RPMI7951 (cell line): ENCODE data around the gene MEIOC. TPM values are rescaled to one million over a fixed set of nuclear protein-coding genes. Genes with fewer than 3 reads are reported as not detected.
"Not testable (repeated sequence)": the region's sequence is repeated elsewhere in the genome, so short reads cannot be mapped to it uniquely, and the experiment has no call there.

Source experiments
- DNase-seq: peaks from one replicate; pipeline ENCODE4 v3.0.0-alpha.2; 2012; ENCODE audit warnings: low read depth
- total RNA-seq: library from RNA; depleted of rRNA; stranded (reverse); fragments of >200 nt; shearing (Covaris generic); gene quantifications from 2 replicates; pipeline ENCODE4 v1.2.3, GENCODE V29; 2014; rRNA removed

MEIOC gene
- under 0.01 and 0.20 TPM in 2 replicates for total RNA-seq

DNA sequence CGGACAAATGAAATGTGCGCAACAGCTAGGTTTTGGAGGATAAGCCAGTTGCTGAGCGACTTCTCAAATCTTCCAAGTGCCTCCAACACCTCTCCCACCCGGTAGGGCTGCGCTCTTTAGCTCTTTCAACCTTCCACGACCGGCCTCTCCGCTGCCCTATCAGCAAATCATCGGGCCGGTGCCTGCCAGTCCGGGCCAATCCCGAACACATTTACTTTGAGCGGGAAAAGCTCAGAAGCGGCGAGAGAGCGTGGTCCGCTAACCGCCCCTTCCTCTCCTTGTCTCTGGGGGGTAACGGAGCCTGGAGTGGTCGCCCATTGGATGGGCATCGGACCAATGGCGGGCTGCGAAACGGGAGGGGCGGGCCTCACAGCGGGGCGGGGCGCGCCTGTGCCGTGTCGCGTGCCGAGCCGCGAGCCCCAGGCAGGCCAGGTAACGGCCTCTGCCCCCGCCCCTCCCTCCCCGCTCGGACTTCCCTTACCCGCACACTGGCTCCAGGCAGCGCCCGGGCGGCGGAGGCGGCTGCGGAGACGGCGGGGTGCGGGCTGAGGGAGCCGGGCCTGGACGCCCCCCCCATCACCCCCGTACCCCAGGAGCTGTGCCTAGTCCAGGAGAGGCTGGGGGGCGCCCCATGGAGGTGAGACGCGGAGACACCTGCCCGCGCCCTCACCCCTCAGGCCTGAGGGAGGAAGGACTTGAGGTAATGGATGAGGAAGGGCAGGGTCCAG is at the start of gene MEIOC:
TSS of gene MEIOC (plus strand) at position 486 of the 728 bp plus-strand sequence. CDS start at position 632, 146 bp downstream.
- DNase-seq, result no peak

DNA sequence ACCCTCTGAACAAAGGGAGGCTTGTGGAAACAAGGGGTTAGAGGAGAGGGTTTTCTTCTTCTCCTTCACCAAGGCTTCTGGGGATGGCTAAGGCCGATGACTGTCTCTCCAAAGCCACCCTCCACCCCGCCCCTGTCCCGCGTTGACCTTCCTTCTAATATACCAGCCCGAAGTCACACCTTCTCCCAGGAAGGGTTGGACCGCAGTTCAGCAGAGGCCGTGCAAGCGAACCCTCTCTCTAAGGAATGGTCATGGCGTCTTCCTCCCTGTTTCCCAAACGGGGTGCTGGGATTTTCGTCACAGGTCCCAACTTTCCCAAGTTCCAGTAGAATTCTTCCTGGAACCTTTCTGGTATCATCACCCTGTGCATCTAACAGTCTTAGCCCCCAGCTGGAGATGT is 49.6 kb upstream of the MEIOC start:
- DNase-seq, result no peak

DNA sequence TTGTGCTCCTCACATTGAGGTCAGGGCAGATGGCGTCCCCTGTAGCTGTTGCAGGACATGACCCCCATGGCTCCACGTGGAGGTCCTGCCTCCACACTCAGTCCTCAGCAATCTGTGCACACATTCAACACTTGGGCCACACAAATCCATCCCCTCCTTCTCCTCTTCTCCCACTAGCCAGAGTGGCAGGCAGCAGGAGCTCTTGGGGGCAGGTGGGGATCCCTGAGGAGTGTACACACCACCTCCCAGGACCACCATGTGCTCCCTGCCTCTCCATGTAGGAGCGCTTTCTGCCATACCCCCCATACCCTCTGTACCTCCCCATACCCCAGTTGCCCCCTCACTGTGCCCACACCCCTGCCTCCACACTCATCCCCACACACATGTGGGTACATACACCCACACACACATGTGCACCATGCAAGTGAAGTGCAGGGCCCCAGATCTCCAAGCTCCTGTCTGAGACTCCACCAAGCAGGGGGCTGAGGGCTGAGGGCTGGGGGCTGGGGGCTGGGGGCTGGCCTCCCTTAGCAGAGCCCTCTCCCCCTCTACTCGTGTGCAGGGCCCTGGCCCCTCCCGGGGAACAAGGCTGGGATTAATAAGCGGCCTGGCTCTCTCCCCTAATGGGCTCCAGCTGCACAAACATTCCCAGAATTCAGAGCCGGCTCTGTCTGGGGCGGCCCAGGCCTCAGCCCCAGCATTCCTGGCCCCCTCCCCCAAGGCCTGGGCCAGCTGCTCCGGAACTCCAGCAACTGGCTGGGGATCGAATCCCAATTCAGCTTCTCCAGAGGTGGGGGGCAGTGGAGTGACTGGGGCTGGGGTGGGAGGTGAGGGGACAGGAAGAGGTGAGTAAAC is 48.2 kb upstream of the MEIOC start:
- peak; percentile 49 for DNase-seq

DNA sequence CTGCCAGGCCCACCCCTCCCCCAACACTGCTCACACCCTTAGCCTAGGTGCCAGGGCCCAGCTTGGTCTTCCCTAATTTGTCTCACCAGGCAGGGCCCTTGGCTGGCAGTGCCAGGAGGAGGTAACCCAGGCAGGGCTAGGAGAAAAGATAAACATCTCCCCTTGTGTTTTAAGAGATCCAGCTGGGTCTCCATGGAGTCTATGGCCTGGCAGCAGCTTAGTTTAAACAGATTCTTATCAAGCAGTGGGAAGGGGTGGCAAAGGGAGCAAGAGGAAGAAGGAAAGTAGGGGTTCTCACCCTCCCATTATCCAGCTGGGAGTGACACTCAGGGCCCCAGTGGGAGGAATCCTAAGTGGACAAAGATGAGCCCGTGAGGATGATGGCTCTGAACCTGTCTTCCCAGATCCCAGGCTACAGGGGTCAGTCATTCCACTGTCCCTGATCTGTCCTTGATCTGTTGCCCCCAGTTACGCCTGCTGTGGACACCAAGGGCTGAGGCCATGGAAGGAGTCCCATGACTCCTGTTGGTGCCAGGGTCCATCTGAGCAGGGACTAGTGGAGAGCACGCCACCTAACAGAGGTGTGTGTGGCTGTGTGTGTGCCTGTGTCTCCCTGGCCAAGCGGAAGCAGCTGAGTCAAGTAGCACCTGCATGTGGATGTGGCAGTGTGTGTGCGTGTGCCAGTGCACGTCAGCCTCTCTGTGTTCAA is 47.4 kb upstream of the MEIOC start:
- DNase-seq, result no peak

DNA sequence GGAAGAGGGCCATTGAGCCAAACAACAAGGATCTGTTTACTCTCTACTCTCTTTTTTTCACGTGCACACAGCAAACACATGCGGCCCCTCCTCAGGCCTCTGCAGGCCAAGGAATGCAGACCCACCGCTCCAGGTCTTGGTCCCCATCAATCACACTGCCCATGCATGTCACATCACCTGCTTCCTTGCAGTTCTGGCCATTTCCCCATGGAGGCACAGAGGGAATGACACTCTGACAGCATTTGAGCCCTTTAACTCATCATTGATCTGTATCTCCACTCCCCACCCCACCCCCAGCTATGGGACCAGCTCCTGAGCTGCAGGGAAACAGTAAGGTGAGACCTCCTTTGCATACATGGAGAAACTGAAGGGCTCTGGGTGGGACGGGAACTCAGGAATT is 45.9 kb upstream of the MEIOC start:
- no peak for DNase-seq

DNA sequence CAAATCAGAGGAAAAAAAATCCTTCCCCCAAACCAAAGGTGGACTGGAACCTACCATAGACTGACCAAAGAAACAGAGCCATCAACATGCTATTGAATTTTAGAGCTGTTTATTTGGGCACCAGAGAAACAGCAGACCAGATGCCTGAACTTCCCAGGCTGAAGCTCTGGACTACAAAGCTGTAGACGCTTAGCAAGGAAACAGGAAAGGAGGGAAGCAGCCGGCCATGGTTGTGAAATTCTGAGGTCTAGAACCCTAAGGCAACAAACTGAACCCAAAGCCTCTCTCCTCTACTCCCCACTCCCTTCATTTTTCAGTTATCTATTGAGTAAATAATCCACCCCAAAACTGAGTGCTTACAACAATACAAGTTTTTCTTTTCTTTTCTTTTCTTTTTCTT is 45.4 kb upstream of the MEIOC start:
- DNase-seq, result peak; percentile 26

DNA sequence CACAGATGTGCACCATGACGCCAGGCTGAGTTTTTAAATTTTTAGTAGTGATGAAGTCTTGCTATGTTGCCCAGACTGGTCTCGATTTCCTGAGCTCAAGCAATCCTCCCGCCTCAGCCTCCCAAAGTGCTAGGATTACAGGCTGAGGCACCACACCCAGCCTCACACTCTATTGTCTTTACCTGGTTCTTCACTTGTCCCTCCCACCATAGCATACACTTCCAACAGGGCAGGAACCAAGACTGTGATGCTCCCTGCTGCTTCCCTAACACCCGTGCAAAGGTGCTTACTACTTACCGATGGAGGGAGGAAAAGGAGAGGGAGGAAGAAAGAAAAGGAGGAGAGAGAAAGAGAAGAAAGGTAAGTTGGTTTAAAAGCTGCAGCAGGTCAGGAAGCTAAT is 41.4 kb upstream of the MEIOC start:
- DNase-seq, result no peak

DNA sequence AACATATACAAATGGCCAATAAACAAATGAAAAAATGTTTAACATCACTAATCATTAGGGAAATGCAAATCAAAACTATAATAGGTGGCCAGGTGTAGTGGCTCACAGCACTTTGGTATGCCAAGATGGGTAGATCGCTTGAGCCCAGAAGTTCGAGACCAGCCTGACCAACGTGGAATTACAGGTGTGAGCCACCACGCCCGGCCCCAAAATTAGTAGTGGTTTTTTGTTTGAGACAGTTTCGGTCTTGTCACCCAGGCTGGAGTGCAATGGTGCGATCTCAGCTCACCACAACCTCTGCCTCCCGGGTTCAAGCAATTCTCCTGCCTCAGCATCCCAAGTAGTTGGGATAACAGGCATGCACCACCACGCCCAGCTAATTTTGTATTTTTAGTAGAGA is 37.6 kb upstream of the MEIOC start:
- not testable (repeated sequence) for DNase-seq

DNA sequence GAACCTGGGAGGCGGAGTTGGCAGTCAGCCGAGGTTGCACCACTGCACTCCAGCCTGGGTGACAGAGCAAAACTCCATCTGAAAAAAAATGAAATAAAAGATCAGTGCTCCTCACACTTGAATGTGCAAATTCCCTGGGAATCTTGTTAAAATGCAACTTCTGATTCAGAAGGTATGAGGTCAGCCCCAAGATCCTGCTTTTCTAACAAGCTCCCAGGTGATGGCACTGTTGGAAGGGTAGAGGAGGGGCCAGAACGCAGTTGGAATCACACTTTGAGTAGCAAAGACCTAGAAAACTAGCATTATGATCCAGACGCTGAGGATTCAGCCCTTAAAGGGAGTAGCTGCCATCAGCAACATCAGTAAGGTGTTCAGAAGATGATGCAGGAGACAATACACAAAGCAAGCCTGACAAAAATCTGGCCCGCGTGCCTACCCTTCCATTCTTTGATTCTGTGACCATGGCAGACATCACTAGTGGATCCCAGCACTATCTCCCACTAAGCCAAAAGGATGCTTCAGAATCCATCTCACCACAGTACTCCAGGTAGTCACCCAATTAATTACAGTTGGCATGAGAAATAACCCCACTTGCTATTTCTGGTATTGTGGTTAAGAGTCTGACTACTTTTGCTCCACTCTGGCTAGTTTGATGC is 33.1 kb upstream of the MEIOC start:
- DNase-seq, result peak; percentile 21

DNA sequence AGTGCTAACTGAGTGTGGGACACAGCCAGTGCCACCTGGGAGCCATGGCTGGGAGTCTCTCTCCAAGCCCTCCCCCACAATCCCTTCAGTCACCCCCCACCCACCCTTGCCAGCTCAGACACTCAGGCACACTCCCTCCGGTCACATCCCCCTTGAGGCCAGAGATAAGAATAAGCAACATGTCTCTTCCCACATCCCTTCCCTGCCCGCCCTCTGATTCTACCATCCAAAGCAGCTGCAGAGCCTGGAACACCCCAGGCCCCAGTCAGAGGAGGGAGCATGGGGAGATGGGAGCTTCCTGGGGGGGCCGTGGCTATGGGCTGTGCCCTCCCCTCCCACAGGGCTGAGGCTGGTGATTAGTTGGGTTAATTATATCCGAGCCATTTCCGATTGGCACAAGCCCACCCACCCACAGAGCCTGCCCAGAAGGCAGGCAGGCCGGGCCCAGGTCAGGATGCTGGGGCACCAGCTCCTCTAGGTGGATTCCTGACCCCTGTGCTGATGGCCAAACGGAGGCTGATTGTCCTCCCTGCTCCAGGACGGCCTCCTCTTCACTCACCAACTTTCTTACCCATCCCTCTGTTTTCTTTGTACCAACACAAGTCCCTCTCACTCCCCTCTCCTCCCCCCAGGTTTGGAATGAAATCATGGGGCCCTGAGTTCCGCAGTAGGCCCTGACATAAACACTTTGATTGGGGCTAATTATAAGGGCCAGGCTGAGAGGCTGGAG is 28.6 kb upstream of the MEIOC start:
- no peak for DNase-seq

DNA sequence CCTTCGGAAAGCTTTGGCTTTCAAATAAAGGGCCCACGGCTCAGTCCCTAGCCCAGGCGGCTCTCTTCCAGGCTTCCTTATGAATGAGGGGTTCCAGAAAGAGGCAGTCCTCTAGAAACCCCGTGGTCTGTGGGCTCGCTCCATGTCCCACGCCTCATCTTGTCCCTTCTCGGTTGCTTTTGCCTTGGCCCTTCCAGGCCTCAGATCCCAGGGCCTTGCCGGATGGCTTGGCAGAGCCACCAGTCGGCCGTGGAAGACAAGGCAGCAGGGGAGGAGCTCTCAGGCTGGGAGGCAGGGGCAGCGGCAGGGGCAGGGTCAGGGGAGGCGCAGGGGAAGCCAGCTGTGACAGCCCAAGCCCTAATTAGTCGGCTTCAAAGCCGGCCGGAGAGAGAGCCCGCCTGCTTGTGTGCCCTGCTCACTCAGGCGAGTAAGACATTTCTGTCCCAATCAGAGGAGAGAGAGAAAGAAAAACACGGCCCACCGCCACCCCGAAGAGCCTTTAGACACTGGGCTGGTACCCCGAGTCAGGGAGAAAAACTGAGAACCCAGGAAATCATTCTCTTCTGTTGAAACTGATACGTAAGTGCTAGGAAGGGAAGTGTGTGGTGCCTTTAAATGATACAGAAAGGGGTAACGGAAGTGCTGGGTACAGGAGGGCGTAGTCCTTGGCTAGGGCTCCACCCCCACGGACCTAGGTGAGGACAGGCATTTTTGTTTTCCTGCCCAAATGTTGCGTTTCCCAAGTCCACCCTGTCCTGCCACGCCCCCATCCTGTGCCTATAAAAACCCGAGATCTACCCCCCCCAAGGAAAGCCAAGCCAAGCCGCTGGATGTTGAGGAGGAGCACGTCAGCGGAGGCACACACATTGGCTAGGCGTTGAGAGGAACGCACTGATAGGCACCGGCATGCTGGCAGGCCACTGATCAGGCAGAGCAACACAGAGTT is 27.8 kb upstream of the MEIOC start:
- DNase-seq, result peak; percentile 64

DNA sequence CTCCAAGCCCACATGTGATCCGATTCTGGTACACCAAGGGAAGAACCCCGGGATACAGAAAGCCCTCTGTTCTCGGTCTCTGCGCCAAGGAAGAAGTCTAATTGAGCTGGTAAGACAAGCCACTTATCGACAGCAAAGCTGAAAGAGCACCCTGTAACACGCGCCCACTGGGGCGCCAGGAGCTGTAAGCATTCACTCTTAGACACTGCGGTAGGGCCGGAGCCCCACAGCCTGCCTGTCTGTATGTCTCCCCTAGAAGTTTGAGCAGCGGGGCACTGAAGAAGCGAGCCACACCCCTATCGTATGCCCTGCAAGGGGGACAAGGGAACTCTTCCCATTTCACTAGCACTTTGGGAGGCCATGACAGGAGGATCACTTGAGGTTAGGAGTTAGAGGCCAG is 27.0 kb upstream of the MEIOC start:
- DNase-seq, result no peak

DNA sequence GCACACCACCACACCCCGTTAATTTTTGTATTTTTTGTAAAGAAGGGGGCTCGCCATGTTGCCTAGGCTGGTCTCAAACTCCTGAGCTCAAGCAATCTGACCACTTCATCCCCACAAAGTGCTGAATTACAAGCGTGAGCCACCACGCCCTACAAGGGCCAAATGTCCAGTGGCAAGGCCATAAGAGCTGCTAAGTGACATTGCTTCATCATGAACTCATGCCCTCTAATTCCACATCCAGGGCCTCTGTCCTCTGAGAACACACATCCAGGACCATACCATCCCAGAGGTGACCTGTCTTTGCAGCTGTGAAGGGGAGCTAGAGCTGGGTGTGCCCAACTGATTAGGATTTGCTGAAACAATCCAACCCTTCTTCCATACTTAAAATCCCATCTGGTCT is 25.6 kb upstream of the MEIOC start:
- DNase-seq, result no peak

DNA sequence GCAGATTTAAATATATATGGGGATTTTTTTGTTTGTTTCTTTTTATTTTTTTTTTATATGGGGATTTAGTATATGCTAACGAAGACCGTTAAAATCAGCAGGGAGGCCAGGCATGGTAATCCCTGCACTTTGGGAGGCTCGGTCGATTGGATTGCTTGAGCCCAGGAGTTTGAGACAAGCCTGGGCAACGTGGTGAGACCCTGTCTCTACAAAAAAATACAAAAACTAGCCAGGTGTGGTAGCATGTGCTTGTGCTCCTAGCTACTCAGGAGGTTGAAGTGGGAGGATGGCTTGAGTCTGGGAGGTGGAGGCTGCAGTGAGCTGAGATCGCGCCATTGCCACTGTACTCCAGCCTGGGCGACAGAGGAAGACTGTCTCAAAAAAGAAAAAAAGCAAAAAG is 22.3 kb upstream of the MEIOC start:
- no peak for DNase-seq

DNA sequence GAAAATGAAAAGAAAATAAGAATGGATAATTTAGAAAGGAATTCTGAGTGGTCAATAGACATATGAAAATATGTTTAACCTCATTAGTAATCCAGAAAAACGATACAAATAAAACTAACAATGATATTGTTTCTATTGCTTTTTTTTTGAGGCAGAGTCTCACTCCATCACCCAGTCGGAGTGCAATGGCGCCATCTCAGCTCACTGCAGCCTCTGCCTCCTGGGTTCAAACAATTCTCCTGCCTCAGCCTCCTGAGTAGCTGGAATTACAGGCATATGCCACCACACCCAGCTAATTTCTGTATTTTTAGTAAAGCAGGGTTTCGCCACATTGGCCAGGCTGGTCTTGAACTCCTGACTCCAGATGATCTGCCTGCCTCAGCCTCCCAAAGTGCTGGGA is 21.9 kb upstream of the MEIOC start:
- not testable (repeated sequence) for DNase-seq

DNA sequence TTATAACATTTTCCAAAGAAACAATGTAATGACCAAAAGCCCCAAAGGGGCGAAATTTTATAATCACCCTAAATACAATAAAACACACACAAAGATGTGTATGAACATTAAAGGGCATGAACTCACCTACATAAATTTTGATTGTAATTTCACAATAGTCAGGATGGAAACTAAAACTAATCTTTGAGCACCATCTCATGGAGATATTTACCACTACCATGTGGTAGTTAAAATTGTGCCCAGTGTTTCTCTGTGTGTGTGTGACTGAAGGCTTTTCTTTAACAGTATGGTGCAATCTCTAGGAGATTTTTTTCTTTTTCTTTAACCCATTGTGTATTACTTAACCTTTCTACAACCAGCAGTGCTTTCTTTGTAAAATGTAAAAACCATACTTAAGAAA is 19.7 kb upstream of the MEIOC start:
- DNase-seq, result peak; percentile 40

DNA sequence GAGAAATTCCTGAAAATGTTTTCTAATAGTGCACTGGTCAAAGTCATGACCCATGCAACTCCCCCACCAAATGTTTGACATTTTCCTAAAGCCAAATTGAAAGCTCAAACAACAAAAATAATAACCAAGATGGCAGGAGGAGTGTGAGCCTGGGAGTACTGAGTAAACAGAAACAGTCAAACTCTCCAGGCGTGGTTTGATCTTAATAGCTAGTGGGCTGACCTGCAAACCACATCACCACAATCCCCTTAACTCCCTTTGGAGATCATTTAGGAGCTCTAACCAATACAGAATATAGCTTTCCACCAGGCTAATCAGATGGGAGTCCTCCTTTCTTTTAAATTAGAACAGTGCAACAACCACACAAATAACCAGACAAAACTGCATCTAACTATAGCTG is 19.2 kb upstream of the MEIOC start:
- DNase-seq, result no peak

DNA sequence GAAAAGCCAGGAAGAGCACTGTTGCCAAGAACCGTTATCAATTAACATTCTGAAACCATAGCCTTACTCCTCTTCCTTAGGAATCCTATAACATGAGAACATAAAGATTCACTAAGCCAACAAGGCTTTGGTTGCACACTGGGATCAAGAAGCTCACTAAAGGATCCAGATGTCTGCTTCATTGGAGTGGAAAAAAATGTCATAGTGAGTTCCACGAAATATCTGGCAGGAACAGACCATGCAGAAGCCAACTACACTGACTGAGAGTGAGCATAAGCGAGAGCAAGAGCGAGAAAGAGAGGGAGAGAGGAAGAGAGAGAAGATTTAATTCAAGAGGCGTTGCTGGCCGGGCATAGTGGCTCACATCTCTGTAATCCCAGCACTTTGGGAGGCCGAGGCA is 13.4 kb upstream of the MEIOC start:
- no peak for DNase-seq

DNA sequence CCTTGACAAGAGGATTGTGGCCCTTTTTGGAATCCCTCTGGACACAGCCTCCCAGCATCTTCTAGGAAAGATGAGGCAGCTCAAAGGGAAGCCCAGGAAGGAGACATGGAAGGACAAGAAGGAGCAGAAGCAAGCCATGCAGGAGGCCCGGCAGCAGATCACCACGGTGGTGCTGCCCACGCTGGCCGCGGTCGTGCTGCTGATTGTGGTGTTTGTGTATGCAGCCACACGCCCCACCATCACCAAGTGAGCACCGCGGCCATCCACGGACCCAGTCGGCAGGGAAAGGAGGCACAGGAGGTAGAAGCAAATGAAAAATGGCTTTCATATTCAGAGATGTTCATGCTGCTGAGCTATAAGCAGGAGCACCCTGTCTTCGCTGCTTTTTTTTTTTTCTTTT is 10.9 kb upstream of the MEIOC start:
- no peak for DNase-seq

DNA sequence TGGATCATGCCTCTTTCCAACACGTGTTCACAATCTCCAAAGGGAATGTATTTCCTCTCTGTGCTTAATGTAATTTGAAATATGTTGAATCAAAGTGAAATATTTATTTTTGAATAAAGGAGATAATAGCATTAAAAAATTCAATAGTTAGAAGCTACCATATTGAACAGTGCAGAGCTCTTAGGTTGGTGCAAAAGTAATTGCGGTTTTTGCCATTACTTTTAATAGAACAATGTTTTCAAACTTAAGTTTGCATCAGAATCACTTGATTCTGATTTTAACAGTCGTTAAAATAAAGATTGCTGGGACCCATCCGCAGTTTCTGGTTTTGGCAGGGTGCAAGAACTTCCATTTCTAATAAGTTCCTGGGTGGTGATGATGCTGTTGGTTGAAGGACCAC is 10.0 kb upstream of the MEIOC start:
- no peak for DNase-seq
